Fibroblast of mammary gland (primary cell): ENCODE results near the gene RAMP3.

Source experiments
- DNase-seq: peaks from one replicate; pipeline ENCODE4 v3.0.0-alpha.2; 2010; ENCODE audit warnings: low read depth
- H3K4me3 ChIP-seq: 2 replicates; pipeline ENCODE4 v1.5.1; 2011; ENCODE audit warnings: low read depth, mild to moderate bottlenecking, low read length, moderate library complexity; ENCODE audit not compliant: control insufficient read depth
- TF ChIP-seq, protein P1 (sequence below): conservative IDR thresholded peaks from 2 replicates; pipeline ENCODE4 v1.5.1; 2011; ENCODE audit warnings: low read depth, low read length, inconsistent platforms; ENCODE audit not compliant: control insufficient read depth, insufficient read depth

Gene RAMP3

DNA sequence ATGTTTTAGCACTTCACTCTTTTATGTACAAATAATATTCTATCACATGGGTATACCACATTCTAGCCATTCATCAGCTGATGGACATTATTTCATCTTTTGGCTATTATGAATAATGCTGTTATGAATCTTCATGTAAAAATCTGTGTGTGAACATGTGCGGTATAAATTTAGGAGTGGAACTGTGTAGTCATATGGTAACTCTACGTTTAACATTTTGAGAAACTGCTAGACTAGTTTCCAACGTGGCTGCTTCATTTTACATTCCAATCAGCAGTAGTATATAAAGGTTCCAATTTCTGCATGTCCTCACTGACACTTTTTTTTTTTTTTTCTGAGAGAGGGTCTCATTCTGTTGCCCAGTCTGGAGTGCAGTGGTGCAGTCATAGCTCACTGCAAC is 8.3 kb downstream of the RAMP3 start:
- TF ChIP-seq, protein P1, sequence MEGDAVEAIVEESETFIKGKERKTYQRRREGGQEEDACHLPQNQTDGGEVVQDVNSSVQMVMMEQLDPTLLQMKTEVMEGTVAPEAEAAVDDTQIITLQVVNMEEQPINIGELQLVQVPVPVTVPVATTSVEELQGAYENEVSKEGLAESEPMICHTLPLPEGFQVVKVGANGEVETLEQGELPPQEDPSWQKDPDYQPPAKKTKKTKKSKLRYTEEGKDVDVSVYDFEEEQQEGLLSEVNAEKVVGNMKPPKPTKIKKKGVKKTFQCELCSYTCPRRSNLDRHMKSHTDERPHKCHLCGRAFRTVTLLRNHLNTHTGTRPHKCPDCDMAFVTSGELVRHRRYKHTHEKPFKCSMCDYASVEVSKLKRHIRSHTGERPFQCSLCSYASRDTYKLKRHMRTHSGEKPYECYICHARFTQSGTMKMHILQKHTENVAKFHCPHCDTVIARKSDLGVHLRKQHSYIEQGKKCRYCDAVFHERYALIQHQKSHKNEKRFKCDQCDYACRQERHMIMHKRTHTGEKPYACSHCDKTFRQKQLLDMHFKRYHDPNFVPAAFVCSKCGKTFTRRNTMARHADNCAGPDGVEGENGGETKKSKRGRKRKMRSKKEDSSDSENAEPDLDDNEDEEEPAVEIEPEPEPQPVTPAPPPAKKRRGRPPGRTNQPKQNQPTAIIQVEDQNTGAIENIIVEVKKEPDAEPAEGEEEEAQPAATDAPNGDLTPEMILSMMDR, result no peak
- DNase-seq, result no peak
- no peak overlapping the region for H3K4me3 ChIP-seq

GRCh38 chr7:45171946-45172345 is 14.4 kb downstream of the RAMP3 start:
- H3K4me3 ChIP-seq, result no peak overlapping the region
- DNase-seq, result no peak
- TF ChIP-seq, protein P1, result no peak

DNA sequence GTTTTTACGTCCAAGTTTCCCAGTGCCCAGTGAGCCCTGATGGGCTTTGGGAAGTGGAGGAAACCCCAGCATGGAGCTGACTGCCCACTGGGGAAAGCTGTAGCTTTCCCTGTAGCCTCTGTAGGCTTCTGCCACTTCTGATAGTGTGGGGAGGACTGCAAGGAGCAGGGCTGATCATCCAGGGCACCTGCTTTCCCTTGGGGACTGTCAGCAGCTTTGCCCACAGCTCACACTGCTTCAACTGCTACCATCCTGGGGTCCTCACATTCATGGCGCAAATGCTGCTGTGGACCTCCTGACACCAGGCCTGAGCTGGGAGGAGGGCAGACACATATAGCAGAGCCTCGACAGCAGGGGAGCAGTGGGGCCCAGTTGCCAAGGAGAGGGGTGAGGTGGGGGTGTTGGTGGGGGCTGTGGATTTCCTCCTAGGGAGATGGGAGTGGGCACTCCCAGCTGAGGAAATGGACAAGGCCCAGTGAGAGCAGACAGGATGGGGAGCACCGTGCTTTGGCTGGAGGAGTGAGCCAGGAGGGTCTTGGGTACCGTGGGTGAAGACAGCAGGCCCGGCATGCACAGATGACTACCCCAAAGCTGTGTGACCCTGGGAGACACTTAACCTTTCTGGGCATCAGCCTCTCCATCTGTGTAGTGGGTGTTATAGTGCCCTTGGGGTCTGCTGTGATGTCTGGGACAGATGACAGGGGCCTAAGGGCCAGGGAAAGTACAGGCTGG is 16.2 kb downstream of the RAMP3 start:
- TF ChIP-seq, protein P1, result no peak
- H3K4me3 ChIP-seq, result no peak overlapping the region
- DNase-seq, result no peak

DNA sequence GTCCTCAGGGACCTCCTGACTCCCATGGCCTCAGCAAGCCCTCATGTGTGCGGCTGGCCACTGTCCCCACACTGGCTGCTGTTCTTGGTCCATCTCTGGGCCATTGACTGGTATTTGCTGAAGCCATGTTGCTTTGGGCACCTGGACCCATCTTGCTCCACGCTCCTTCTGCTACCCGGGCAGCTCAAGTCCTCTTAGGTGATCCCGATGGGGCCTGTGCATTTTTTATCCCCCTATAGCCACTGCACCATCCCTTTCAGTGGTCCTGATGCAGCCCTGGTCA is 16.7 kb downstream of the RAMP3 start:
- H3K4me3 ChIP-seq, result no peak overlapping the region
- no peak for DNase-seq
- TF ChIP-seq, protein P1, result no peak

- H3K4me3 ChIP-seq, result no peak overlapping the region
- TF ChIP-seq, protein P1, result no peak
- no peak for DNase-seq
Observed at GRCh38 chr7:45174966-45175765, 17.6 kb downstream of the RAMP3 start.

DNA sequence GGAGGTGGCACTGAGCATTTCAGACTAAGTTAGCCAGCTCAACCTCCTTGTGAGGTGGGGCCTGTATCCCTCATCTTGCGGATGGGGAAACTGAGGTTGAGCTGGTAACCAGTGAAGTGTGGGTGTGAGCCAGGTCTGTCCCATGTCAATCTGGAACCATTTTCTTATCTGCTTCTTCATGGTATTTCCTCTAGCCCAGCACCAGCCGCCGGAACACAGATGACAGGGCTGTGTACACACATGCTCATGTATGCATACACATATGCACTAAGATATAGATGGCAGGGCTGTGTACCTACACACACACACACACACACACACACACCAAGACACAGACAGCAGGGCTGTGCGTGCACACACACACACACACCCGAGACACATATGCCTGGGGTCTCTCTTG is 18.5 kb downstream of the RAMP3 start:
- H3K4me3 ChIP-seq, result no peak overlapping the region
- no peak for DNase-seq
- TF ChIP-seq, protein P1, result no peak
